Raji (cell line): ENCODE results near the gene FAM222B.

Experiments used
- POLR2A ChIP-seq: IDR thresholded peaks from 2 replicates; pipeline ENCODE4 v1.6.1; 2011; ENCODE audit warnings: low read depth, low read length, control low read depth; ENCODE audit not compliant: insufficient read depth

The FAM222B gene

GRCh38 chr17:28857905-28858800 lies 15.6 kb upstream of the FAM222B start:
- TF ChIP-seq POLR2A = no peak

GRCh38 chr17:28856028-28856574 lies 13.5 kb upstream of the FAM222B start:
- no peak for TF ChIP-seq POLR2A

GRCh38 chr17:28855336-28855679 lies 12.7 kb upstream of the FAM222B start:
- no peak for TF ChIP-seq POLR2A

GRCh38 chr17:28854457-28855335 lies 12.1 kb upstream of the FAM222B start, which contains the start of gene ERAL1:
Gene ERAL1 (plus strand): TSS chr17:28855016. CDS start chr17:28855035, 19 bp downstream.
- peak; percentile 89 for TF ChIP-seq POLR2A

GRCh38 chr17:28853295-28853694 lies 10.7 kb upstream of the FAM222B start:
- no peak for TF ChIP-seq POLR2A

GRCh38 chr17:28849281-28849680 lies 6.7 kb upstream of the FAM222B start:
- no peak for TF ChIP-seq POLR2A

- no peak for TF ChIP-seq POLR2A
These were observed 3.6 kb upstream of the FAM222B start for GRCh38 chr17:28846231-28846630.

- no peak for TF ChIP-seq POLR2A
These were observed 1.2 kb upstream of the FAM222B start for GRCh38 chr17:28843816-28844148.

- no peak for TF ChIP-seq POLR2A
These were observed 699 bp downstream of the FAM222B start for GRCh38 chr17:28841901-28842281.

- TF ChIP-seq POLR2A = no peak
These were observed 3.4 kb downstream of the FAM222B start for GRCh38 chr17:28839221-28839620.

- TF ChIP-seq POLR2A = no peak
These were observed 8.2 kb downstream of the FAM222B start for GRCh38 chr17:28834420-28834819.

- TF ChIP-seq POLR2A = no peak
These were observed 14.1 kb downstream of the FAM222B start for GRCh38 chr17:28828294-28829040.

GRCh38 chr17:28827672-28828071 lies 14.9 kb downstream of the FAM222B start:
- TF ChIP-seq POLR2A = no peak

GRCh38 chr17:28819582-28819981 lies 23.0 kb downstream of the FAM222B start:
- no peak for TF ChIP-seq POLR2A

GRCh38 chr17:28818819-28819221 lies 23.8 kb downstream of the FAM222B start:
- no peak for TF ChIP-seq POLR2A
